ENCODE measurements around the gene USP5. TPM values are rescaled to one million over a fixed set of nuclear protein-coding genes. Genes with fewer than 3 reads are reported as not detected.
A peak's percentile ranks its signal among the peaks of the same experiment; 100 is the strongest.

Gene USP5
- polyA plus RNA-seq, 2 of the 4 experiments (the other 2 are of a cell fraction): 58.6 to 78.2 TPM

DNA sequence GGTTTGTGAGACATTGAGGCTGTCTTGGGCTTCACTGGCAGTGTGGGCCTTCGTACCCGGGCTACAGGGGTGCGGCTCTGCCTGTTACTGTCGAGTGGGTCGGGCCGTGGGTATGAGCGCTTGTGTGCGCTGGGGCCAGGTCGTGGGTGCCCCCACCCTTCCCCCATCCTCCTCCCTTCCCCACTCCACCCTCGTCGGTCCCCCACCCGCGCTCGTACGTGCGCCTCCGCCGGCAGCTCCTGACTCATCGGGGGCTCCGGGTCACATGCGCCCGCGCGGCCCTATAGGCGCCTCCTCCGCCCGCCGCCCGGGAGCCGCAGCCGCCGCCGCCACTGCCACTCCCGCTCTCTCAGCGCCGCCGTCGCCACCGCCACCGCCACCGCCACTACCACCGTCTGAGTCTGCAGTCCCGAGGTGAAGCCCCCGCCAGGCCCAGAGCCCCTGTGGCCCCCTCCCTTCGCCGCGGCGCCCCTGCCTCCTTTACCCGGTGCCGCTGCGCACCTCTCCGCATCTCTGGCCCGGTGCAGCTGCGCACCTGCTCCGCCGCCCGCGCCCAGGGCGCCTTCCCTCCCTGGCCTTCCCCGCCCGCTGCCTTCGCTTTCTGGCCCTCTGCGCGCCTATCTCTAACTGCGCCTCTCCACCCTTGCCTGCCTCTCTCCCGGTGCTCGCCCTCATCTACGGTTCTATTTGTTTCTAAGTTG lies 62.4 kb downstream of the USP5 start, which contains the start of gene ENO2 (continued):
- TF ChIP-seq, protein P1, sequence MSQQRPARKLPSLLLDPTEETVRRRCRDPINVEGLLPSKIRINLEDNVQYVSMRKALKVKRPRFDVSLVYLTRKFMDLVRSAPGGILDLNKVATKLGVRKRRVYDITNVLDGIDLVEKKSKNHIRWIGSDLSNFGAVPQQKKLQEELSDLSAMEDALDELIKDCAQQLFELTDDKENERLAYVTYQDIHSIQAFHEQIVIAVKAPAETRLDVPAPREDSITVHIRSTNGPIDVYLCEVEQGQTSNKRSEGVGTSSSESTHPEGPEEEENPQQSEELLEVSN (IDR thresholded peaks at IDR 0.05; ENCODE audit: borderline replicate concordance, low read depth): no peak; the same call in 1 of the 2 replicates
- TF ChIP-seq PHF8 (IDR thresholded peaks at IDR 0.05; ENCODE audit: borderline replicate concordance, low read depth): no peak
- TF ChIP-seq, protein P2, sequence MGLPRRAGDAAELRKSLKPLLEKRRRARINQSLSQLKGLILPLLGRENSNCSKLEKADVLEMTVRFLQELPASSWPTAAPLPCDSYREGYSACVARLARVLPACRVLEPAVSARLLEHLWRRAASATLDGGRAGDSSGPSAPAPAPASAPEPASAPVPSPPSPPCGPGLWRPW (IDR thresholded peaks at IDR 0.05): no peak
- TF ChIP-seq, protein P3, sequence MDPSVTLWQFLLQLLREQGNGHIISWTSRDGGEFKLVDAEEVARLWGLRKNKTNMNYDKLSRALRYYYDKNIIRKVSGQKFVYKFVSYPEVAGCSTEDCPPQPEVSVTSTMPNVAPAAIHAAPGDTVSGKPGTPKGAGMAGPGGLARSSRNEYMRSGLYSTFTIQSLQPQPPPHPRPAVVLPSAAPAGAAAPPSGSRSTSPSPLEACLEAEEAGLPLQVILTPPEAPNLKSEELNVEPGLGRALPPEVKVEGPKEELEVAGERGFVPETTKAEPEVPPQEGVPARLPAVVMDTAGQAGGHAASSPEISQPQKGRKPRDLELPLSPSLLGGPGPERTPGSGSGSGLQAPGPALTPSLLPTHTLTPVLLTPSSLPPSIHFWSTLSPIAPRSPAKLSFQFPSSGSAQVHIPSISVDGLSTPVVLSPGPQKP (IDR thresholded peaks at IDR 0.05; ENCODE audit: low read depth, low read length): no peak
- TF ChIP-seq NFE2L2 (conservative IDR thresholded peaks at IDR 0.05; ENCODE audit: low read length): no peak
- TF ChIP-seq BHLHE40 (IDR thresholded peaks at IDR 0.05; ENCODE audit: low read depth, low read length): no peak
- TF ChIP-seq TP53 (CRISPR knock-in tag; IDR thresholded peaks at IDR 0.05): no peak
- no peak for TF ChIP-seq FOSL2 (IDR thresholded peaks at IDR 0.05)
- TF ChIP-seq FOSL2 (CRISPR knock-in tag; IDR thresholded peaks at IDR 0.05): peak; percentile 69
- TF ChIP-seq CHD4 (IDR thresholded peaks at IDR 0.05; ENCODE audit: borderline replicate concordance): no peak

DNA sequence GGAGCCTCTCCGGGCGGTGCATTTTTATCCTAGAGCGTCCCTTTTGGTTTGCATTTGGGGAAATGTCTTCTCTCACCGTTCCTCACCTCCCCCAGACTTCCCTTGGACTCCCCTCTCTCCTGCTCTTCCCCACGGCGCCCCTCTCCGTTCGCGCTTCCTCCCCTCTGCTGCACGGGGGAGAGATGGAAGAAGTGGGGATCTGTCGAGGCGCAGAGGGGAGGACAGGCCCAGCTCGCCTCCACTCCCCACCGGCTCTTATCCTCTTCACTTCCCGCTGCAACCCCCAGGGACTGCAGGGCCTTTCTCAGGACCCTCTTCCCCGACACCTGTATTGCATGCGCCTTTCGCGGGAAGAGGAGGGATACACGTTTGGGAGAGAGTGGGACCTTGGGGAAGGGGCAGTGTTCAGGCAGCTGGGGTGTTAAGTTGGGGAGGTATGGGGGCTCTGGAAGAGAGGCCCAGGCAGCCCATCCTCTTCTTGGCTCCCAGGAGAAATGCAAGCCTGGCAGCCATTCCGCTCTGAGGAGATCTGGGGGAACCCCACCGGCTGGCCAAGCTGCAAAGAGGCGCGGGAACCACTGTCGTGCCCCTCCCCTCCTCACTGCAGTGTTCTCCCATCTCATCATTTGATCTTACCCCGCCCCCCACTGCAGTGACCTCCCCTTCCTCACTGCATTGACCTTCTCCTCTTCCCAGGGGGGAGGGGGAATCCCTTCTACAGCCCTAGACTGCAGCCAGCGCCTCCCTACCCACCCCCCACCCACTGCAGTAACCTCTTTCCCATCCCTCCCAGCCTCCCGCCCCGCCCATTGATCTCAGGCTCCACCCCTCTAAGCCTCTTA lies 63.2 kb downstream of the USP5 start:
- FAIRE-seq (no peak), DNase-seq (ENCODE audit: low read depth in 1 of 2, low spot score in 1 of 2) (peak; percentile 47 to 65), ATAC-seq (peak; percentile 54 to 64; a peak in 5 of 6 replicates)
- 16% methylated on average over 26 of the region's 29 CpGs for WGBS (ENCODE audit: missing lambda C conversion rate)
- TF ChIP-seq ZC3H11A (IDR thresholded peaks at IDR 0.05) (no peak), HOXB5 (CRISPR knock-in tag; IDR thresholded peaks at IDR 0.05) (no peak), NFE2L2 (conservative IDR thresholded peaks at IDR 0.05; ENCODE audit: low read length) (no peak), FOXS1 (CRISPR knock-in tag; IDR thresholded peaks at IDR 0.05) (no peak), FOSB (CRISPR knock-in tag; IDR thresholded peaks at IDR 0.05) (no peak), SREBF2 (IDR thresholded peaks at IDR 0.05) (no peak), RAD21 (conservative IDR thresholded peaks at IDR 0.05 in 1 of 2, IDR thresholded peaks at IDR 0.05 in 1 of 2) (no peak), NPAS2 (CRISPR knock-in tag; IDR thresholded peaks at IDR 0.05; ENCODE audit: borderline replicate concordance) (no peak)
- TF ChIP-seq, protein P4, sequence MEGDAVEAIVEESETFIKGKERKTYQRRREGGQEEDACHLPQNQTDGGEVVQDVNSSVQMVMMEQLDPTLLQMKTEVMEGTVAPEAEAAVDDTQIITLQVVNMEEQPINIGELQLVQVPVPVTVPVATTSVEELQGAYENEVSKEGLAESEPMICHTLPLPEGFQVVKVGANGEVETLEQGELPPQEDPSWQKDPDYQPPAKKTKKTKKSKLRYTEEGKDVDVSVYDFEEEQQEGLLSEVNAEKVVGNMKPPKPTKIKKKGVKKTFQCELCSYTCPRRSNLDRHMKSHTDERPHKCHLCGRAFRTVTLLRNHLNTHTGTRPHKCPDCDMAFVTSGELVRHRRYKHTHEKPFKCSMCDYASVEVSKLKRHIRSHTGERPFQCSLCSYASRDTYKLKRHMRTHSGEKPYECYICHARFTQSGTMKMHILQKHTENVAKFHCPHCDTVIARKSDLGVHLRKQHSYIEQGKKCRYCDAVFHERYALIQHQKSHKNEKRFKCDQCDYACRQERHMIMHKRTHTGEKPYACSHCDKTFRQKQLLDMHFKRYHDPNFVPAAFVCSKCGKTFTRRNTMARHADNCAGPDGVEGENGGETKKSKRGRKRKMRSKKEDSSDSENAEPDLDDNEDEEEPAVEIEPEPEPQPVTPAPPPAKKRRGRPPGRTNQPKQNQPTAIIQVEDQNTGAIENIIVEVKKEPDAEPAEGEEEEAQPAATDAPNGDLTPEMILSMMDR (IDR thresholded peaks at IDR 0.05): no peak
- TF ChIP-seq, protein P5, sequence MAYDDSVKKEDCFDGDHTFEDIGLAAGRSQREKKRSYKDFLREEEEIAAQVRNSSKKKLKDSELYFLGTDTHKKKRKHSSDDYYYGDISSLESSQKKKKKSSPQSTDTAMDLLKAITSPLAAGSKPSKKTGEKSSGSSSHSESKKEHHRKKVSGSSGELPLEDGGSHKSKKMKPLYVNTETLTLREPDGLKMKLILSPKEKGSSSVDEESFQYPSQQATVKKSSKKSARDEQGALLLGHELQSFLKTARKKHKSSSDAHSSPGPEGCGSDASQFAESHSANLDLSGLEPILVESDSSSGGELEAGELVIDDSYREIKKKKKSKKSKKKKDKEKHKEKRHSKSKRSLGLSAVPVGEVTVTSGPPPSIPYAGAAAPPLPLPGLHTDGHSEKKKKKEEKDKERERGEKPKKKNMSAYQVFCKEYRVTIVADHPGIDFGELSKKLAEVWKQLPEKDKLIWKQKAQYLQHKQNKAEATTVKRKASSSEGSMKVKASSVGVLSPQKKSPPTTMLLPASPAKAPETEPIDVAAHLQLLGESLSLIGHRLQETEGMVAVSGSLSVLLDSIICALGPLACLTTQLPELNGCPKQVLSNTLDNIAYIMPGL (CRISPR knock-in tag; IDR thresholded peaks at IDR 0.05; ENCODE audit: borderline replicate concordance): no peak
- TF ChIP-seq, protein P3 (IDR thresholded peaks at IDR 0.05; ENCODE audit: low read depth, low read length): no peak
- peak overlapping the region; percentile 94 for H3K4me2 ChIP-seq
- peak overlapping the region; percentile 74 to 93 for H3K27ac ChIP-seq
- H3K9me3 ChIP-seq: no peaks in the 10 kb centered on the region
- ChIA-PET POLR2A (interaction anchor here (1.0 to 1.4 kb wide), 4 partner anchors 10 to 42 kb away, joined by 4 to 16 read pairs (median 6); partner anchors contain the start of genes C12orf57, RNU7-1 and SPSB2), CTCF (interaction anchor here (1.0 to 22.2 kb wide), 3 partner anchors 10 to 89 kb away, joined by 3 to 232 read pairs (median 91); partner anchors contain the start of genes ATN1, SPSB2 and TPI1)
- H3K4me1 ChIP-seq: peaks cover 17% of the 10 kb centered on the region
- H3K4me3 ChIP-seq: peak overlapping the region; percentile 63

Measured in A549 (cell line).